Measurements from ENCODE around the gene METTL22.

The METTL22 gene

DNA sequence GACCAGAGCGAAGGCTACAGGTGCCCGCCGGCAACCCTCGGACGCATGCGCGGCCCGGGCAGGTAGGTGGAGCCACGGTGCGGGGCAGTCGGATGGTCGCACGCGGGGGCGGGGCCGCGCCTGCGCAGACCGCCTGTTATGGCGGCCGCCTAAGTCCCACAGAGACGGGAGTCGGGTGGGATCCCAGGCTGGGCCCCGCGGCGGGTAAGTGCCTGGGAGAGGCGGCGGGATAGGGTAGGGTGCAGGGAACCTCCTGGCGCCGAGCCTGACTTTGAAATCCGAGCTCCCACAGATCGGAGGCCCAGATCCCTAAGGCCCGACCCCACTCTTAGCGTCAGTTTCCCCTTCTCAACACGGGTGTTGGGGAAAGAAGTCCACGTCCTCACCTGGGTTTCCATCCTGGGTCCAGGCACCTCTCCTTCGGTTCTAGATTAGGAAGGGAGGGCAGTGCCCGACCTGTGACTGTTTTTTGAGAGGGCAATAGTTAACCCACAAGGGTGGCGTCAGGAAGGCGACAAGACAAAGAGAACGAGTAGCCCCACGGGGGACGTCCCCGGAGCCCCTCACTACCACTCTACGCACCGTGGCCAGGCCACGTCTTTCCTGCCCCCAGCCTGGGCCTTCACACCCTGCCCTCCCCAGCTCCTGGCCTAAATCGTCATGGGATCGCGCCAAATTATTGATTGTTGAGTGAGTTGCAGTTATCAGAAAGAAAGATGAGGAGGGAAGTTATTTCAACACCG lies at the start of gene METTL22:
METTL22 (plus strand) TSS at position 127 of the 743 bp plus-strand sequence. CDS start 3,968 bp downstream, outside the sequence.
- DNase-seq: peak; percentile 93

DNA sequence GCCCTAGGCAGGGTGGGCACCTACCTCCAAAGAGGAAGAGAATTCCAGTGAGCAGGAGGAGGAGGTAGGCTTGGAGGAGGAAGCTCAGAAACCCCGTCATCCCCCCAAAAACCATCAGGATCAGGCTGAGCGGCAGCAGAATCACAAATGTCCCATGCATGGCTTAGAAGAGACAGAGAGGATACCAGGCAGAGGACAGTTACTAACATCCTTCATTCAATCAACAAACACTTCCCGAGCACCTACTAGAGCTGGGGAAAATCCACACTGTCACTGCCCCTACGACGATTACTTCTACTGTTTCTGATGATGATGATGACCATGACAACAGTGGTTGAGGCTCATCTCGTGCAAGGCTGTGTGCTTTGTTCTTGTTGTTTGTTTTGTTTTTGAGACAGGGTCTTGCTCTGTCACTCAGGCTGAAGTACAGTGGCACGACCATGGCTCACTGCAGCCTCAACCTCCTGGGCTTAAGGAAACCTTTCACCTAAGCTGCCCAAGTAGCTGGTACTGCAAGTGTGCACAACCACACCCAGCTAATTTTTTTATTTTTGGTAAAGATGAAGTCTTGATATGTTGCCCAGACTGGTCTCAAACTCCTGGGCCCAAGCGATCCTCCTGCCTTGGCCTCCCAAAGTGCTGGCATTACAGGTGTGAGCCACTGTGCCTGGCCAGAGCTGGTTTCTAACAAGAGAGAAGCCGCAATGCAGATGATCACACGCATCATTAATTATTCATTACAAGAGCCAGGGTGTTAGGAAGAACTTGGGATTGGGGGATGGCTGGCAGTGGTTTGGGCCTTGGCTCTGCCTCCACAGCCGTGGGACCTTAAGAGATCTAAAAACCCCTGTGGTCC lies 49.2 kb upstream of the METTL22 start:
- no peak for DNase-seq

GRCh38 chr16:8572919-8573724 lies 48.4 kb upstream of the METTL22 start:
- no peak for DNase-seq

DNA sequence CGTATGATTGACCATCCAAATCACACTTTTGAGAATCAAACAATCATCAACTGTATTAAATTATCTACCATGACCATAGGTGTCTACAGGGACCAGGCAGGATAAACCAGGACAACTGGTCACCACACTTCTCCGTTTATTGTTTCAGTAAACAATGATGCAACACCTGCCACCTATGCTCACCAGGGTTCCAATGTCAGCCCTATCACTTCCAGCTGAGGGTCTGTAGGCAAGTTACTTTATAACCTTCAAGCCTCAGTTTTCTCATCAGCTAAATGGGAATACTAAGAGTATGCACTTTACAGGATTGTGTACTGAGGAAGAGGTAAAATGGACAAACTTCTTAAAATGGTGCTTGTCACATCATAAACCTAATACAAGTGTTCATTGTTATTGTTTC lies 46.1 kb upstream of the METTL22 start:
- no peak for DNase-seq

- DNase-seq: no peak
Observed at GRCh38 chr16:8576141-8577004, 45.1 kb upstream of the METTL22 start.

DNA sequence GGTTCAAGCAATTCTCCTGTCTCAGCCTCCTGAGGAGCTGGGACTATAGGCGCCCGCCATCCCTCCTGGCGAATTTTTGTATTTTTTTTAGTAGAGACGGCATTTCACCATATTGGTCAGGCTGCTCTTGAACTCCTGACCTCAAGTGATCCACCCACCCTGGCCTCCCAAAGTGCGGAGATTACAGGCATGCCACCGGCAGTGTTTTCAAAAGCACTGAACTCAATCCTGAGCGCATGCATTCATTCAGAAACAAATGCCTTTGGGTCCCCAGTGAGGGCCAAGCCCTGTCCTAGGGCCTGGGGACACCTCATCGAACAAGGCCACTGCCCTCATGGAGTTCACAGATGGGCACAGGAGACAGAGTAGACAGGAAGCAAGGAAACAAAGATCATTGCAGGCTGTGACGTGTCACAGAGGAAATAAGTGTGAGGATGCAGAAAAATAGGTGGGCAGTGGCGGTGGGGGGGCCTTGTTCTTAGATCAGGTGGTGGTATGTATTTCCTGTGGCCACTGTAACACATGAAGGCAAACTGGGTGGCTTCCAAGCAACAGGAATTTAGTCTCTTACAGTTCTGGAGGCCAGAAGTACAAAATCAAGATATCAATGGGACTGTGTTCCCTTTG lies 43.7 kb upstream of the METTL22 start:
- DNase-seq: no peak

GRCh38 chr16:8579559-8579958 lies 41.9 kb upstream of the METTL22 start:
- DNase-seq: no peak

DNA sequence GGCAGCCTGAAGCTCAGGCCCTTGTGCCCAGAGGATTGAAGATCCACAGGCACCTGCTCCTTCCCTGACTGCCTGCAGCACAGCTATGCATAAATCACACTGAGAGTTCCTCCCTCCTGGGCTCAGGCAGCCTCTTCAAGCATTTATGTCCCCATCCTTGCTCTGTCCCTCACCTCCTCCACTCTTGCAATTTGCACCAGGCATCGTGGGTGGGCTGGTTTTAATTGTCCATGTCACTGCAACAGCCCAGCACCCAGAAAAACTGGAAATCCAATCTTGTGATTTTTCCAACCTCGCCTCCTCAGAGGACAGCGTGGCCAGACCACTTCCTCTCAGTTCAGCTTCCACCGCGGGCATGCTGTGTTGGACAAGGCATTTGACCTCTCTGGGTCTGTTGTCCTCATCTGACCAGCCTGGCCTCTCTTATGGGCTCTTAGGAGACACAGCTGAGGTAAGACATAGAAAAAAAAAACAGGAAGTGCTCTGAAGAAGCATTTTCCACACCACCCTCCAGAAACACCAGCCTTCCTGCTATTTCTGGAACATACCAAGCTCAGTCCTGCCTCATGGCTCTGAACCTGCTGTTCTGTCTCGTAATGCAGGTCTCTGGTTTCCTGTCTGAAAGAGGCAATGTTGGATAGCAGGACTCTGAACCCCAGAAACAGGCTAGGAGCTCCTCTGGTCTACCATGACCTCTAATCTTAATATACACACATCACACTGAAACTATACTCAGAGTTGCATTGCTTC lies 39.5 kb upstream of the METTL22 start:
- no peak for DNase-seq

DNA sequence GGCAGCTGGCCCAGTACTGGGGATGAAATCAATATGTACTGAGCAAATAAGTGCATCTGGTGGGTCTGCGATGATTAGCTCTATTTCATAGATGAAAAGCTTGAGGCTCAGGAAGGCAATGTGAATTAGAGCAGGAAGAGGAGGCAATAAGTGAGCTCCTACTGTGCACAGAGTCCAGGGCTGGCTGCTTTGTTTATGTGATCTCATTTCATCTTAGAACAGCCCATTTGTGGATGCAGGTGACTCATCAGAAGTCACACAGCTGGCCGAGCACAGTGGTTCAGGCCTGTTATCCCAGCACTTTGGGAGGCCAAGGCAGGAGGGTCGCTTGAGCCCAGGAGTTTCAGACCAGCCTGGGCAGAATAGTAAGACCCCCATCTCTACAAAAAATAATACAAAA lies 38.3 kb upstream of the METTL22 start:
- DNase-seq: no peak

DNA sequence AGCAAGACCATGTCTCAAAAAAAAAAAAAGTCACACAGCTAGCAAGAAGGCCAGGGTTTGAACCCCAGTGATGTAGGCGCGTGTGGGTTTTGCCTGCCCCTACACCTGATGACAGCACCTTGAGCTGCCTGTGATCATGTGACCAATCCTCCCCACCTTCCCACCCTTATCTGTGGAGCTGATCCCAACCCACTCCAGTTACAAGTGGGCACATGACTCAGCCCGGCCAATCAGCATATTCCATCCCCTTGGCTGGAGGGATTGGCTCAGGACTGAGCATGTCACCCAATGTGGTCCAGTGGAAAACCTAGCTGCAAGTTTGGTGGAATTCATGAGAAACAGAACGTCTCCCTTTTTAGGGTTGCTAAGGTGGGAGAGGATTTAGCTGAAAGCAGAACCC lies 37.8 kb upstream of the METTL22 start:
- no peak for DNase-seq

DNA sequence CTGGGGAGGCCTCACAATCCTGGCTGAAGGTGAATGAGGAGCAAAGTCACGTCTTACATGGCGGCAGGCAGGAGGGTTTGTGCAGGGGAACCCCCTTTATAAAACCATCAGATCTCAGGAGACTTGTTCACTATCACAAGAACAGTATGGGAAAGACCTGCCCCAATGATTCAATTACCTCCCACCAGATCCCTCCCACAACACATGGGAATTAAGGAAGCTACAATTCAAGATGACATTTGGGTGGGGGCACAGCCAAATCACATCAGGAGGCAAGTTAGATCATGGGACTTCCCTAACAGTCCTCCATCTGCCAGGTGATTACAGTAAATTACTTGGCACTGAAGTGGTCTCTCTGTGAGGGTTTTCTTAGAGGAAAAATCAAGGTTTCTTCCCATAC lies 36.5 kb upstream of the METTL22 start:
- no peak for DNase-seq

DNA sequence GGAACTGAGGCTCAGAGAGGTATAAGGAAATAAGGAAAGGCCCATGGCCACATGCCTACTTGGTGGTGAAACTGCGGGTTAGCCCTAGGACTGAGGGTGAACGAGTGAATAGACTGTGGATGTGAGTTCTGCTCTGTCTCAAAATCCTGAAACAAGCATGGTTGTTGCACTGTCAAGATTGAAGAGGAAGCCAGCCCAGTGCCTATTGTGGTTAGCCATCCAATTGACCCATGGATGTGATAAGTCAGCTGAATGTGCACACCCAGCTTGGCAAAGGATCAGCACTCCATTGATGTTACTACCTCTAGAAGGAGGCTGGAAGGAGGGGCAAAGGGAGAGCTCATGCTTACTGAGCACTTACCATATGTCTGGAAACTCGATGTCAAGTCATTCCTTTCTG lies 35.6 kb upstream of the METTL22 start:
- DNase-seq: no peak

DNA sequence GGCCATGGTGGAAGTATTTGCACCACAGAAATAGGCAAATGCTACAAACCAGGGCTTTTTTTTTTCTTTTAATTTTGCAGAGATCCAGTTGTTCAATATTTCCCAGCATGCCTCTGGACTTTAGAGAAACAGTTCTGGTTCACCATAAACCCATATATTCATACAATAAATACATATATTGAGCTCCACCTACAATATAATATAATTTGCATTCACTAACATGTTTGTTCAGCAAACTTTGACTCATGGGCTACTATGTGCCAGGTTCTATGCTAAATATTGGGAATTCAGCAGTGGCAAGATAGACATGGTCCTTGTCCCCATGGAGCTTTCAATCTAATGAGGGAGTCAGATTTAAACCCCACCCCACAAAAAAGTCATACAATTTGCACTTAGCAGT lies 34.4 kb upstream of the METTL22 start:
- DNase-seq: no peak

GRCh38 chr16:8588682-8589056 lies 32.8 kb upstream of the METTL22 start:
- no peak for DNase-seq

- DNase-seq: no peak
Observed at GRCh38 chr16:8589057-8589899, 32.2 kb upstream of the METTL22 start.

- no peak for DNase-seq
Observed at GRCh38 chr16:8589900-8590688, 31.4 kb upstream of the METTL22 start, which contains the start of gene TMEM114. Gene TMEM114 (minus strand): TSS chr16:8590511. CDS start chr16:8589838, 673 bp downstream.

GRCh38 chr16:8590811-8591210 lies 30.7 kb upstream of the METTL22 start:
- DNase-seq: no peak

- DNase-seq: no peak
Observed at GRCh38 chr16:8591451-8591850, 30.0 kb upstream of the METTL22 start.

- no peak for DNase-seq
Observed at GRCh38 chr16:8594149-8594666, 27.3 kb upstream of the METTL22 start.
